ENCODE measurements around the gene ARAP1.
A peak's percentile ranks its signal among the peaks of the same experiment; 100 is the strongest.

ARAP1 gene

DNA sequence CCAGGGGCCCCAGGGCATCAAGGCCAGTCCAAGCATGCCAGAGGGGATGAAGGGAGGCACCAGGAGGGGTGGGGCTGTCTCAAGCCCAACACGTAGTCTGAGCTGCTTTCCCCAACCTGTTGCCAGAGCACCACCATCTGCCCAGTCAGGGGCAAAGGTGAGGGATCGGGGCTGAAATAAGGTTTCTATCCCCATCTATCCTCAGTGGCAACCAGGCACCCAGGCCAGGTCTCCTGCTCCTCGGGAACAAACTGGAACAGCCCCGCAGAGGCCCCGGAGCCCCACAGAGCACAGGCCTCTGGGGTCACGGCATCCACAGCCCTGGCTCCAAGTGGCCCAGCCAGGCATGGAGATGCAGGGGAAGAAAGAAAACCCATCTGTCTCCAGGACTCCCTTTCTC lies 22.3 kb upstream of the ARAP1 start:
- TF ChIP-seq CTCF (IDR thresholded peaks at IDR 0.05): no peak
- H3K9me3 Mint-ChIP-seq: no peaks in the 10 kb centered on the region
- no peak overlapping the region for H3K4me3 Mint-ChIP-seq
- H3K27ac Mint-ChIP-seq: peak overlapping the region; percentile 77
- no peaks in the 10 kb centered on the region for H3K36me3 Mint-ChIP-seq (ENCODE audit: low read depth)
- no peak for DNase-seq
- peaks cover 5% of the 10 kb centered on the region for H3K27me3 Mint-ChIP-seq (ENCODE audit: low read depth, poor library complexity)
- H3K4me1 Mint-ChIP-seq: peaks cover 76% of the 10 kb centered on the region

DNA sequence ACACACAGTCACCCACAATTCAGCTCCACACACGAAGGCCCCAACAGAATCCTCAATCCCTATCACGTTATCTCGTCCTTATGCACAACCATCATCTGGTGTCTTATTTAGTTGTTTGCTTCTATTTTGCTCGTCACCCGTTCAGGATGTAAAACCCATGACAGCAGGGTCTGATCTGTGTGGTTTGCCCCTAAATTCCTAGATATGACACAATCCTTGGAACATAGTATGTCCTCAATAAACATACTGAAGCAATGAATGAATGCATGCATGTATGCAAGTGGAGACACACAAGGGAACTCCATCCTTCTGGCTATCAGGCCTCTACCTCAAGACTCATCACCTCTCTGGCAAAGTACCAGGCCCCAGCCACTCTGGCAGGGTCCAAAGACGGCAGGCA lies 21.5 kb upstream of the ARAP1 start:
- no peak for TF ChIP-seq CTCF (IDR thresholded peaks at IDR 0.05)
- no peaks in the 10 kb centered on the region for H3K27me3 Mint-ChIP-seq (ENCODE audit: low read depth, poor library complexity)
- no peak overlapping the region for H3K4me3 Mint-ChIP-seq
- peaks cover 70% of the 10 kb centered on the region for H3K4me1 Mint-ChIP-seq
- H3K27ac Mint-ChIP-seq: peak overlapping the region; percentile 43
- H3K9me3 Mint-ChIP-seq: no peaks in the 10 kb centered on the region
- no peak for DNase-seq
- no peaks in the 10 kb centered on the region for H3K36me3 Mint-ChIP-seq (ENCODE audit: low read depth)

GRCh38 chr11:72773291-72773690 lies 21.1 kb upstream of the ARAP1 start:
- peaks cover 74% of the 10 kb centered on the region for H3K4me1 Mint-ChIP-seq
- no peak overlapping the region for H3K4me3 Mint-ChIP-seq
- peak overlapping the region; percentile 43 for H3K27ac Mint-ChIP-seq
- DNase-seq: no peak
- no peaks in the 10 kb centered on the region for H3K36me3 Mint-ChIP-seq (ENCODE audit: low read depth)
- no peak for TF ChIP-seq CTCF (IDR thresholded peaks at IDR 0.05)
- H3K27me3 Mint-ChIP-seq (ENCODE audit: low read depth, poor library complexity): no peaks in the 10 kb centered on the region
- H3K9me3 Mint-ChIP-seq: no peaks in the 10 kb centered on the region

DNA sequence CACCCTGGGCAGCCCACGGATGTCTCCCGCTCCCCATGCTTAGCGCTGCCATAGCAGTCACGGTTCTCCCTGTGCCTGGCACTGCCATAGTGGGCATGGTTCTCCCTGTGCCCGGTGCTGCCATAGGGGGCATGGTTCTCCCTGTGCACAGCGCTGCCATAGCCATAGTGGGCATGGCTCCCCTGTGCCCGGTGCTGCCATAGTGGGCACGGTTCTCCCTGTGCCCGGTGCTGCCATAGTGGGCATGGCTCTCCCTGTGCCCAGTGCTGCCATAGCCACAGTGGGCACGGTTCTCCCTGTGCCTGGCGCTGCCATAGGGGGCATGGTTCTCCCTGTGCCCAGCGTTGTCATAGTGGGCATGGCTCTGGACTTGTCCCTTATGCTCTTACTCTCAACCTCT lies 19.9 kb upstream of the ARAP1 start:
- Mint-ChIP-seq H3K36me3 (ENCODE audit: low read depth) (no peaks in the 10 kb centered on the region), H3K27ac (no peak overlapping the region), H3K27me3 (ENCODE audit: low read depth, poor library complexity) (no peaks in the 10 kb centered on the region), H3K9me3 (no peaks in the 10 kb centered on the region), H3K4me1 (peaks cover 69% of the 10 kb centered on the region), H3K4me3 (no peak overlapping the region)
- no peak for TF ChIP-seq CTCF (IDR thresholded peaks at IDR 0.05)
- no peak for DNase-seq

DNA sequence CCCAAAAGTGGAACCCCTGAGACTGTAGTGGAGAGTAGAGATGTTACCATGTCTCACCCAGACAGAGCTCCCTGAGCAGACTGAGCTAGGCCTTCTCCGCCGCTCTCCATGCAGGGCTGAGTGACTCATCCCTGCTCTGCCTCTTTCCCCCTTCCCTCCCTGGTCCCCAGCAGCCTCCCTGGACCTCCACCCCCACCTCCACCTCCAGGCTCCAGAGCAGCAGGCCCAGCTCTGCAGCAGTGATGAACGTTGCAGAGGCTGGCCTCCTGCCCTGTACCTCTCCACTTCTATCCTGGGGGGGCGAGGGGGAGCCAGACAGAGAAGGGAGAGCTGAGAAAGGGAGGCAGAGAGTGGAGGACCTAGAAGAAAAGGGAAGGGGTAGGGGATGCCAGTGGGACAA lies 19.3 kb upstream of the ARAP1 start:
- TF ChIP-seq CTCF (IDR thresholded peaks at IDR 0.05): no peak
- no peak for DNase-seq
- no peaks in the 10 kb centered on the region for H3K9me3 Mint-ChIP-seq
- H3K27ac Mint-ChIP-seq: no peak overlapping the region
- H3K4me1 Mint-ChIP-seq: peaks cover 68% of the 10 kb centered on the region
- no peak overlapping the region for H3K4me3 Mint-ChIP-seq
- no peaks in the 10 kb centered on the region for H3K36me3 Mint-ChIP-seq (ENCODE audit: low read depth)
- H3K27me3 Mint-ChIP-seq (ENCODE audit: low read depth, poor library complexity): no peaks in the 10 kb centered on the region

- no peak for TF ChIP-seq CTCF (IDR thresholded peaks at IDR 0.05)
- Mint-ChIP-seq H3K27ac (no peak overlapping the region), H3K36me3 (ENCODE audit: low read depth) (no peaks in the 10 kb centered on the region), H3K27me3 (ENCODE audit: low read depth, poor library complexity) (no peaks in the 10 kb centered on the region), H3K4me3 (no peak overlapping the region), H3K9me3 (no peaks in the 10 kb centered on the region), H3K4me1 (peaks cover 68% of the 10 kb centered on the region)
- DNase-seq: no peak
Observed at GRCh38 chr11:72770799-72771198, 18.6 kb upstream of the ARAP1 start.

Data from nephron progenitor cell (in vitro differentiated cells).